Cerebellar nuclear complex (tissue), 1 donor: ENCODE data around the gene AIDA.
"Not testable (repeated sequence)": the region's sequence is repeated elsewhere in the genome, so short reads cannot be mapped to it uniquely, and the experiment has no call there.

Source experiments
- DNase-seq, 2 experiments: peaks; one replicate each; lab custom pipeline; 2025; lab: John Stamatoyannopoulos, UW

The AIDA gene, protein sequence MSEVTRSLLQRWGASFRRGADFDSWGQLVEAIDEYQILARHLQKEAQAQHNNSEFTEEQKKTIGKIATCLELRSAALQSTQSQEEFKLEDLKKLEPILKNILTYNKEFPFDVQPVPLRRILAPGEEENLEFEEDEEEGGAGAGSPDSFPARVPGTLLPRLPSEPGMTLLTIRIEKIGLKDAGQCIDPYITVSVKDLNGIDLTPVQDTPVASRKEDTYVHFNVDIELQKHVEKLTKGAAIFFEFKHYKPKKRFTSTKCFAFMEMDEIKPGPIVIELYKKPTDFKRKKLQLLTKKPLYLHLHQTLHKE

DNA sequence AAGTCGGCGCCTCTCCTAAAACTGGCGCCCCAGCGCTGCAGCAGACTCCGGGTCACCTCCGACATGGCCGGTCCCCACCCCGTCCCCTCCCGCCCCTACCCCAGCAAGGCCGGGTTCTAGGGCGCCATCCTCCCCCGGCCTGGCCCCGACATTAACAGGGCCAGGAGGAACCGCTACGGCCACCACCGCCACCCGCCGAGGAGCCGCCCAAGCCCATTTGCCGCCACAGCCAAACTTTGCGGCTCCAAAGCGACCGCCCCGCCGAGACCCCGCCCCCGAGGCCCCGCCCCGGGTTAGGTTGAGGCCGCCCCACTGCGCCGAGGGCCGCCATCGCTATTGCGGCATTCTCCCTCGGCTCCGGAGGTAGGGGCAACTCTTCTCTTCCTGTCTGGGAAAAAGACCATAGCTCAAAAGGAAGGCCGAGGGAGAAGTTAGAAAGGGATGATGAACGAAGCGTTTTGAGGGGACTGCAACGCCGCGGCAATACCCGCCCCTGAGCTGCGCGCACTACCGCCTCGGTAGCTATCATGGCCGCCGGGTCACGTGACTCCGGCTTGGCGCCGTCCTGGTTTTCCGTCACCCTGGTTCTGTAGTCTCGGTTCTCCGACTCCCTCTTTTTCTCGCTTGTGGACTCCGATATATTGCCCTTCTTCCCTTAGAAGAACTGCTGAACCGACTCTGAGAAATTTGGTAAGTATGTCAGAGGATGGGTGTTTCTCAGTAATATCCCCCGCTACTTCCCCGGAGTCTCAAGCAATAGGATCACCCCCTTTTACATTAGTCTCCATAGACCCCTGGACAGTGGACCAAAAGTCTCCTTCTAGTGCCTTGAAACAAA, at the start of gene AIDA, which contains the start of gene BROX:
Gene AIDA, minus strand, starts transcription at position 239 of the 838 bp plus-strand sequence. Its CDS starts 174 bp downstream, at position 65.
Gene BROX, plus strand, starts transcription at position 312 of the 838 bp plus-strand sequence. CDS start 3,136 bp downstream, outside the sequence.
- DNase-seq = peak; percentile 7 to 81

DNA sequence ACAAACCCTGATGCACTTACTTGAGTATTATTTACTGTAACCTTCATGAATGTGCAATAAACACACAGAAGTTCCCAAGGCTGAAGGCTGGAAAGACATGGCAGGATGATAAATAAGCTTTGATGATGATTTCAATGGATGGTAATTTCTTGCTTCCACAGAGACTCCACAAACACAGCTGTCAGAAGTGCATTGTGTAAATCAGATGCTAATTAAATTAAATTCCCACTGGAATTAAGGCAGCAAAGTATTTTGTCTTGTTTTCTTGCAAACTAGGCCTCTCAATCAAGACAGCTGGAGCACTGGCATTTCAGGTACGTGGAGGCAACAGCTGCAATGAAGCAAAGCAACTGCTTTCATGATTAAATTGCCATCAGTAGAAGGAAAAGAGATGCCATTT, 48.8 kb upstream of the AIDA start:
- no peak for DNase-seq

GRCh38 chr1:222759451-222760035, 47.3 kb upstream of the AIDA start:
- no peak for DNase-seq

DNA sequence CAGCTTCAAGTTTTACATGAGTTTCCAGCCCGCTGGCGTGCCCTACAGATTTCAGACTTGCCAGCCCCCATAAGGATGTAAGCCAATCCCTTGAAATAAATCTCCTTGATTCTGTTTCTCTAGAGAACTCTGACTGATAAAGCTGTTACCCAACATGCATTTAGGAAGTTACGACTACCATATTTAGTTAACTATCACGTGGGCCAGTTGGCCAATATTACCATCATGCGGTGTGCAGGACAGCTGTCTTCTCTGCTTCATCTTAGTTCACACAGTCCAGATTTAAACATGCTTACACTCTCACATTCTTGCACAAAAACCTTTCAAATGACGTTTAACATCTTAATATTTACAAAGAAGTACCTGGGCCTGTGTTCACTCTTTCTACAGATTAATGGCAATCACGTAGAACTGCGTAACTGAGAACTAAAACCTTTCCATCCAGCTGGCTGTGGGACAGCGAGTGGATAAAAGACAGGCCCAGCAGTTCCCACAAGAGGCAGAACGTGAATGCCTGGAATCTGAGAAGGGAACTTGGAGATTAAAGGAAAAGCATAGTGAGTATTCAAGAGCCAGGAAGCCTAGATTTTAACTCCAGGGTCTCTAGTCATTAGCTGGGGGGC, 45.5 kb upstream of the AIDA start:
- no peak for DNase-seq

DNA sequence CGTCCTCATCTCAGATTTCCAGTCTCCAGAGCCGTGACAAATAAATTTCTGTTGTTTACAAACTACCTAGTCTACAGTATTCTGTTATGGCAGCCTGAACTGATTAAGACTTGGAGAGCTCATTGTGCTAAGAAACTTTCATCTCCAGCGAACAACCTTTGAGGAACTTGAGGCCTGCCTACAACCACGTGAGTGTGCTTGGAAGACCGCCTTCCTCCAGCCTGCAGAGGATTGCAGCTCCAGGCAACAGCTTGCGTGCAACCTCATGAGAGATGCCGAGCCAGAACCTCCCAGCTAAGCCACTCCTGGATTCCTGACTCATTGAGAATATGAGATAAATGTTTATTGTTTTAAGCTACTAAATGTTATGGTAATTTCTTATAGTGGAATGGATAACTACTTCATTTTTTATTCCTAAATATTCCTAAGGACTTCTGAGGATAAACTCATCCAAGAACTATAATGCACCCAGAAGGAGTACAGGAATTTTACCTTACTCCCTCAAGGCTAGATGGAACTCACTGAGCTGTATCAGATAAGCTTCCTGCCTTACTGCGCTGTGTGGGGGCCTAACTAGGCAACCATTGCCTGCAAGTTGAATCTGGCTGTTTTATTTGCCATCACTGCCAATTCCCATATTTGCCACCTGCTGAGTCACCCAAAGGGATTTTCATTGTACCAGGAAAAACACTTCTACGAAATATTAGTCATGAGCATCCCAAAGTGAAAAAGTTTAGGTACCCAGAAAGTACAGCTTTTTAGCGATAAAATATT, 42.3 kb upstream of the AIDA start:
- no peak for DNase-seq

DNA sequence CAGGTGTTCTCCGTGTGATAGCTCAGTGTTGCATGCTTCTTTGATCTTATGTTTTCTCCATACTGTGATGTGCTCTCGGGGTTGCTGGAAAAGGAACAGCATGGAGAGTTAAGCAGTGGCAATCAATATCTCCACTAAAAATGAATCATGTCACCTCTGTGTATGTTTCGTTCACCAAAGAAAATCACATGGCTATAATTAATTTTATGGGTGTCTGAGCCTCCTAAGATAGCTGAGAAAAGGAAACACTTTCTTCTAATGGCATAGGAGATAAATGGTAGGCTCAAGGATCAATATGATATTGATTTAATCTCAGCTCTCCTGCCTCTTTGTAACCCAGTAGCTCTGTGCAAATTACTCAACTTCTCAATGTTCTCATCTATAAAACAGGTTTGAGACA, 39.0 kb upstream of the AIDA start:
- DNase-seq = no peak

DNA sequence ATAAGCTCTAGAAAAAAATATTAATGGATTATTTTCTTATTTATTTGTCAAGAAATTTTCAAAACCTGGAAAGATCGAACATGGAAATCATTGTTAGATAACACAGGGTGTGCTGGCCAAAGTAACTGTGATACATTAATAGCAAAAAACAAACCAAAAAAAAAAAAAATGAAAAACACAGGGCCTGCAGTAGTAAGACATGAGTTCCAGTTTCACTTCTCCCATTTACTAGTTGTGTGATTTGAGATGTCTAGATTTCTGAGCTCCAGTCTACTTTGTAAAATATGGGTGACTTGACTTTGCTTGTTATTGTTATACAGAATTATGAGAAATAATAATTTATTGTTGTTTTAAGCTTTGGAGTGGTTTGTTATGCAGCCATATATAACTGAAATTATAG, 38.4 kb upstream of the AIDA start:
- no peak for DNase-seq

- DNase-seq = no peak
Measured at GRCh38 chr1:222749927-222750326, 37.6 kb upstream of the AIDA start.

DNA sequence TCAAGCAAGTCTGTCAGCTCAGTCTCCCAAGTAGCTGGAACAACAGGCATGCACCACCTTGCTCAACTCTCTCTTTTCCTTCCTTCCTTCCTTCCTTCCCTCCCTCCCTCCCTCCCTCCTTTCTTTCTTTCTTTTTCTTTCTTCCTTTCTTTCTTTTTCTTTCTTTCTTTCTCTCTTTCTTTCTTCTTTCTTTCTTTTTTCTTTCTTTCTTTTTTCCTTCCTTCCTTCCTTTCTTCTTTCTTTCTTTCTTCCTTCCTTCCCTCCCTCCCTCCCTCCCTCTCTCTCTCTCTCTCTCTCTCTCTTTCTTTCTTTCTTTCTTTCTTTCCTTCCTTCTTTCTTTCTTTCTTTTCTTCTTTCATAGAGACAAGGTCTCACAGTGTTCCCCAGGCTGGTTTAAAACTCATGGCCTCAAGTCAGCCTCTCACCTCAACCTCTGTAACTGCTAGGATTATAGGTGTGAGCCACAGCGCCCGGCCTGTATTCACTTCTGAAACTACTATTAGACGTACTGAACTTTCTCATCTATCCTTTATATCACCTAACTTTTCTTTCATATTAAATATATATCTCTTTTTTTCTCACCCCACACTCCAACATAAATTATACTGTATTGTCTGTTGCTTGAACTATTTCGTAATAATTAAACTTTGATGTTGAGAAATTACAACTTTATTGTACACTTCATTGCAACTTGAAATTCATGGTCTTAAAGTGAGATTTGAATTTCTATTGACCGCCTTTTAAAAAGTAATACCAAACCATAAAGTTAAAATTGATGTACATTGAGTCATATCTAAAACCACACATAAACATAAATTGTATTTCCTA, 29.6 kb upstream of the AIDA start:
- DNase-seq = not testable (repeated sequence)

- no peak for DNase-seq
Measured at GRCh38 chr1:222739929-222740328, 27.6 kb upstream of the AIDA start.

- DNase-seq = no peak
Measured at GRCh38 chr1:222739465-222739864, 27.2 kb upstream of the AIDA start.

- DNase-seq = no peak
Measured at GRCh38 chr1:222736972-222737371, 24.7 kb upstream of the AIDA start, which contains the start of gene FAM177B. TSS of gene FAM177B (plus strand) at chr1:222737202. CDS start at chr1:222746546, 9,344 bp downstream.

DNA sequence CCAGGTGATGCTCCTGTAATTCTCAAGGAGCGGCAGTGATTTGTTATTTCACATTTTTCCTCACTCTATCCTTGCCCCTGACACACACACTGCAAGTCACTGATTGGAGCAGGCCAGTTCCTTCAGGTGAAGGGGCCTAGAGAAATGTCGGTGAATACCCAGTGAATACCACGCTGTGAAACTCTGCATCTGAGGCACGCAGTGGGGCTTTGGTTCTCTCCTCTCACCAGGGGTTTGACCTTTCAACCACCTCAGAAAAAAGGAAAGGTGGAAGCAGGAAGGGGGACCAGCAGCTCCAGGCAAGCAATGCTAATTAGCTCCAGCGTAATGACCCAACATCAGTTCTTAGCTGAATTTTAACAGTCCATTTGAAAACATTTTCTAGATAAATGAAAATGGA, 24.2 kb upstream of the AIDA start:
- no peak for DNase-seq

DNA sequence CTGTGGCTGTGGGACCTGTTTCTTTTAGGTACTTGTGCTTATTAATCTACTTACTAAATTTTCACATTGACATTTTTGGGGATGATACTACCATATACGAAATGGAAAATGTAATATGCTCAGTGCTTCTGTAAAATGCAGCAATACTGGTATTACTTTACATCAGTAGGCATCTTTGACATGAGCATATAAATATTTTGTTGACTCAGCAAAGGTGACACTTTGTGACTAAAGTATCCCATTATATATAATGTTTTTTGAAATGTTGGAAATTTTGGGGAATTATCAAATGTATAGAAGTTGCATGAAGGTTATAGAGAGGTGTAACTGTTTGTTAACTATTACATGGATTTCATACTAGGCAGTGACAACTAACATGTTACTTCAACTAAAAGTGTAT, 22.4 kb upstream of the AIDA start:
- no peak for DNase-seq

DNA sequence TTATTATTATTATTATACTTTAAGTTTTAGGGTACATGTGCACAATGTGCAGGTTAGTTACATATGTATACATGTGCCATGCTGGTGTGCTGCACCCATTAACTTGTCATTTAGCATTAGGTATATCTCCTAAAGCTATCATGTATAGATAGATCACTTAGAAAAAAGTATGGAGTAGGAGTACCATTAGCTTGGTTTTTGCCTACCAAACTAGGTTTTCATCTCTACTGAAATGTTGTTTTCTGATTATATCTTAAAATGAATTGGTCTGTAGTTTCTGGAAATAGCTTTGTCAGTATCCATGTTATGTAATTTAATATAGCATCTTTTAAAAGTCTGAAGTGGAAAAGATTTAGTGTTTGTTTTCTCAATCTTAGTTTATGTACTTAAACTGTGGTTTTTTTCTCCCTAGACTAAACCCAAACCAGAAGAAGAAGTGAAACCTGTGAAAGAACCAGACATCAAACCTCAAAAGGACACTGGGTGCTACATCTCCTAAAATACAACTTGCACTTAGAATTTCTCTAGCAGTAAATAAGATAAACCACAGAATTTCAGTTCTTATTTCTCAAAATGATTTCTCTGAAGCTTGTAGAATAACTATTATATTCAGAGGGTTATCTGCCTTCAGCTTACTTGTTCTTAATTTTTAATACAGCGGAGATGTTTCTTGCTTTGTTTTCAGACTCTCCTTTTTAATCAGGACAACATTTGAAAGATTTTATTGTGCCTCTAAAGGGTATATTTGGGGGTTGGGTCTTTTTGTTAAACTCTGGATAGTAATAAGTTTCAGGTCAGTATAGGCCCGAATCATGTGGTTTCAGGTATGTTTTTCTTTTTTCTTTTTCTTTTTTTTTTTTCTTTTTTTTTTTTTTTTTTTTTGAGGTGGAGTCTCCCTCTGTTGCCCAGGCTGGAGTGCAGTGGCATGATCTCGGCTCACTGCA, 20.2 kb upstream of the AIDA start:
- DNase-seq = no peak

- no peak for DNase-seq
Measured at GRCh38 chr1:222730866-222731265, 18.6 kb upstream of the AIDA start.

GRCh38 chr1:222728746-222729145, 16.5 kb upstream of the AIDA start:
- DNase-seq = no peak

DNA sequence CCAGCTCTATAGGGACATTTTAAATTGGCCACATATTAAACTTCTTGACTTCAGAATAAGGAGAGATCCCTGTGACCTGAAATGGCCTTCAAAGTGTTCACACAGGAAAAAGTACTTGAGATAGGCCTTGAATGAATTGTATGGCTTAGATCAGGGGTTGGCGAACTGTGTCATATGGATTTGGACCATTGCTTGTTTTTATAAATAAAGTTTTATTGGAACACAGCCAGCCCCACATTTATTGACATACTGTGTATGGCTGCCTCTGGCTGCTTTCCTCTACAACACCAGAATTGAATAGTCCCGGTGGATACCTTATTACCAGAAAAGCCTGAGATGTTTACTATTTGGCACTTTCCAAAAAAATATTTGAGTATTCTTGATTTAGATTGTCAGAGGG, 4.1 kb upstream of the AIDA start:
- DNase-seq = no peak
